ENCODE results near the gene EFCAB14.

- TF ChIP-seq CTCF (conservative IDR thresholded peaks at IDR 0.05; ENCODE audit: low read depth in 2 of 2): no peak
- no peak for TF ChIP-seq EZH2phosphoT487 (IDR thresholded peaks at IDR 0.05; ENCODE audit: unreplicated experiment)
- no peak for TF ChIP-seq POLR2AphosphoS5 (IDR thresholded peaks at IDR 0.05; ENCODE audit: low read depth)
- TF ChIP-seq EZH2 (IDR thresholded peaks at IDR 0.05; ENCODE audit: low read depth, unreplicated experiment): no peak
- TF ChIP-seq STAT1 (IDR thresholded peaks at IDR 0.05; ENCODE audit: unreplicated experiment): no peak
- TF ChIP-seq JUNB (IDR thresholded peaks at IDR 0.05; ENCODE audit: unreplicated experiment): no peak
- TF ChIP-seq REST (IDR thresholded peaks at IDR 0.05; ENCODE audit: unreplicated experiment): no peak
- no peak for TF ChIP-seq ETS1 (IDR thresholded peaks at IDR 0.05)
- TF ChIP-seq ZNF114 (CRISPR knock-in tag; IDR thresholded peaks at IDR 0.05): no peak
- no peak for TF ChIP-seq CREB1 (CRISPR knock-in tag; IDR thresholded peaks at IDR 0.05; ENCODE audit: low read depth)
- TF ChIP-seq ZNF462 (CRISPR knock-in tag; IDR thresholded peaks at IDR 0.05): no peak
These were observed 775 bp upstream of the EFCAB14 start for GRCh38 chr1:46719689-46720088.
